HepG2 (cell line): ENCODE data around the gene RAB17. TPM values are rescaled to one million over a fixed set of nuclear protein-coding genes. Genes with fewer than 3 reads are reported as not detected.

Source experiments
- CBFB ChIP-seq: sonication (generic); formaldehyde crosslinking; IDR thresholded peaks from 2 replicates; pipeline ENCODE4 v1.4.0; 2020; ENCODE audit warnings: missing genetic modification reagents
- CBX1 ChIP-seq: IDR thresholded peaks from one replicate; pipeline ENCODE4 v1.6.1; 2016; ENCODE audit warnings: antibody characterized with exemption, low read depth
- FOXO4 ChIP-seq: sonication (generic); formaldehyde crosslinking; conservative IDR thresholded peaks from 2 replicates; pipeline ENCODE4 v1.8.1; 2023; ENCODE audit warnings: missing genetic modification reagents
- MXD3 ChIP-seq: IDR thresholded peaks from 2 replicates; pipeline ENCODE4 v1.6.1; 2016; ENCODE audit warnings: mild to moderate bottlenecking, missing biosample characterization, missing genetic modification reagents
- NFKBIZ ChIP-seq: IDR thresholded peaks from 2 replicates; pipeline ENCODE4 v1.6.1; 2018; ENCODE audit warnings: missing genetic modification reagents, missing compliant biosample characterization
- NR0B2 ChIP-seq: sonication (generic); formaldehyde crosslinking; IDR thresholded peaks from 2 replicates; pipeline ENCODE4 v1.4.0; 2020; ENCODE audit warnings: mild to moderate bottlenecking, missing genetic modification reagents
- NR2F6 ChIP-seq, 2 experiments: IDR thresholded peaks; 2 replicates each; pipeline ENCODE4 v1.6.1; 2016; ENCODE audit warnings: antibody characterized with exemption in 1 of 2, mild to moderate bottlenecking in 1 of 2
- PAX8 ChIP-seq: sonication (generic); formaldehyde crosslinking; IDR thresholded peaks from 2 replicates; pipeline ENCODE4 v1.8.0; 2022; ENCODE audit warnings: mild to moderate bottlenecking, missing genetic modification reagents, borderline replicate concordance
- PCBP1 ChIP-seq: fragments of 200-400 bp; formaldehyde crosslinking; IDR thresholded peaks from 2 replicates; pipeline ENCODE4 v1.6.1; 2017; ENCODE audit warnings: mild to moderate bottlenecking, low read depth, low read length, borderline replicate concordance
- RXRA ChIP-seq: sonication (generic); formaldehyde crosslinking; IDR thresholded peaks from 2 replicates; pipeline ENCODE4 v1.5.1; 2020; ENCODE audit warnings: missing genetic modification reagents
- SALL2 ChIP-seq: sonication (generic); formaldehyde crosslinking; IDR thresholded peaks from 2 replicates; pipeline ENCODE4 v1.8.1; 2023; ENCODE audit warnings: mild to moderate bottlenecking, missing genetic modification reagents, inconsistent platforms
- ZIK1 ChIP-seq: sonication (generic); formaldehyde crosslinking; IDR thresholded peaks from 2 replicates; pipeline ENCODE4 v1.5.0; 2020; ENCODE audit warnings: mild to moderate bottlenecking, low read depth, missing genetic modification reagents, borderline replicate concordance
- ZNF577 ChIP-seq: sonication (generic); formaldehyde crosslinking; IDR thresholded peaks from 2 replicates; pipeline ENCODE4 v1.4.0; 2020; ENCODE audit warnings: mild to moderate bottlenecking, low read depth, missing genetic modification reagents, borderline replicate concordance
- ZNF7 ChIP-seq: IDR thresholded peaks from 2 replicates; pipeline ENCODE4 v1.6.1; 2016; ENCODE audit warnings: missing biosample characterization, missing genetic modification reagents
- polyA plus RNA-seq, 8 experiments: library from polyadenylated mRNA; depleted of rRNA in 3 of 8; stranded (reverse) in 7 of 8; unstranded in 1 of 8; fragments of >200 nt; fragmentation: Illumina TruSeq in 4 of 8; extraction: Trizol in 4 of 8; gene quantifications; 2 replicates each; pipeline versions ENCODE4 v1.2.1 to v1.2.3, GENCODE V29; 2011 to 2016; ENCODE audit warnings: low read depth in 4 of 8, missing spikeins in 1 of 8, mixed read lengths in 1 of 8; ENCODE audit not compliant: insufficient read depth in 1 of 8
- total RNA-seq, 5 experiments: library from RNA; depleted of rRNA; stranded (reverse); fragments of >200 nt; fragmentation: Illumina TruSeq; extraction: Trizol; gene quantifications; 2 replicates each; pipeline ENCODE4 v1.2.3, GENCODE V29; 2016; ENCODE audit warnings: low read depth in 1 of 5

RAB17 gene
- total and polyA plus RNA-seq, 2 of the 13 experiments (the other 11 are each of a cell fraction or from before 2014, with no cell fraction given), result 68.0 to 124 TPM

- no peak for TF ChIP-seq PCBP1
- 0 out of 2 replicates have a peak, but pooled peaks have one; percentile 53 for TF ChIP-seq PAX8
- peak; percentile 64 for TF ChIP-seq NFKBIZ (CRISPR knock-in tag)
- TF ChIP-seq ZNF7 (CRISPR knock-in tag), result no peak
- no peak for TF ChIP-seq ZNF577 (CRISPR knock-in tag)
- TF ChIP-seq NR2F6 (IDR thresholded peaks at IDR 0.05), result no peak
- peak; percentile 58; the same call in 1 of the 2 replicates for TF ChIP-seq NR2F6 (CRISPR knock-in tag; IDR thresholded peaks at IDR 0.05)
- peak; percentile 50; the same call in 1 of the 2 replicates for TF ChIP-seq MXD3 (CRISPR knock-in tag)
- peak; percentile 74; the same call in 1 of the 2 replicates for TF ChIP-seq ZIK1 (CRISPR knock-in tag)
- TF ChIP-seq SALL2, result peak; percentile 66; the same call in 1 of the 2 replicates
- TF ChIP-seq NR0B2 (CRISPR knock-in tag), result peak; percentile 53; the same call in 1 of the 2 replicates
- TF ChIP-seq RXRA (CRISPR knock-in tag), result peak; percentile 34; the same call in 1 of the 2 replicates
- TF ChIP-seq CBX1, result no peak
- TF ChIP-seq CBFB, result peak; percentile 90
- TF ChIP-seq FOXO4 (CRISPR knock-in tag), result 0 out of 2 replicates have a peak, but pooled peaks have one; percentile 95
These were observed 18.4 kb downstream of the RAB17 start (continued) for GRCh38 chr2:237572021-237572741.
